Cerebellar nuclear complex (tissue), 1 donor: ENCODE results near the gene CCDC38.
"Not testable (repeated sequence)": the region's sequence is repeated elsewhere in the genome, so short reads cannot be mapped to it uniquely, and the experiment has no call there.

Experiments
- DNase-seq, 2 experiments: peaks; one replicate each; lab custom pipeline; 2025; lab: John Stamatoyannopoulos, UW

CCDC38 gene

GRCh38 chr12:95942524-95943329 is at the start of gene CCDC38:
Gene CCDC38 (minus strand): TSS chr12:95942614. CDS start chr12:95936509, 6,105 bp downstream.
- no peak for DNase-seq

- DNase-seq, result no peak
Measured at GRCh38 chr12:95990136-95990535, 47.7 kb upstream of the CCDC38 start.

- no peak for DNase-seq
Measured at GRCh38 chr12:95989504-95990123, 47.2 kb upstream of the CCDC38 start.

- no peak for DNase-seq
Measured at GRCh38 chr12:95988506-95989275, 46.3 kb upstream of the CCDC38 start.

- no peak for DNase-seq
Measured at GRCh38 chr12:95986635-95987570, 44.5 kb upstream of the CCDC38 start.

GRCh38 chr12:95984682-95985081 is 42.3 kb upstream of the CCDC38 start:
- DNase-seq, result no peak

GRCh38 chr12:95982602-95983001 is 40.2 kb upstream of the CCDC38 start:
- DNase-seq, result no peak

- no peak for DNase-seq
Measured at GRCh38 chr12:95980437-95980836, 38.0 kb upstream of the CCDC38 start.

GRCh38 chr12:95978774-95979173 is 36.4 kb upstream of the CCDC38 start:
- no peak for DNase-seq

- DNase-seq, result no peak
Measured at GRCh38 chr12:95978351-95978750, 35.9 kb upstream of the CCDC38 start.

- no peak for DNase-seq
Measured at GRCh38 chr12:95977764-95978305, 35.4 kb upstream of the CCDC38 start.

- DNase-seq, result no peak
Measured at GRCh38 chr12:95976416-95976832, 34.0 kb upstream of the CCDC38 start.

- no peak for DNase-seq
Measured at GRCh38 chr12:95975491-95975890, 33.1 kb upstream of the CCDC38 start.

- no peak for DNase-seq
Measured at GRCh38 chr12:95974358-95974757, 31.9 kb upstream of the CCDC38 start.

GRCh38 chr12:95972832-95973456 is 30.5 kb upstream of the CCDC38 start:
- DNase-seq, result no peak

GRCh38 chr12:95970905-95971304 is 28.5 kb upstream of the CCDC38 start:
- DNase-seq, result no peak

GRCh38 chr12:95969116-95969515 is 26.7 kb upstream of the CCDC38 start:
- not testable (repeated sequence) for DNase-seq

- no peak for DNase-seq
Measured at GRCh38 chr12:95967301-95967700, 24.9 kb upstream of the CCDC38 start.

GRCh38 chr12:95966287-95966870 is 24.0 kb upstream of the CCDC38 start:
- no peak for DNase-seq

GRCh38 chr12:95963096-95963495 is 20.7 kb upstream of the CCDC38 start:
- no peak for DNase-seq
